HG03439 (cell line): ENCODE results near the gene RASGRP4.
"Not testable (repeated sequence)": the region's sequence is repeated elsewhere in the genome, so short reads cannot be mapped to it uniquely, and the experiment has no call there.

Experiments
- ATAC-seq: cut with Tn5 transposase; IDR thresholded peaks from one replicate; pipeline ENCODE4 v1.9.1; 2021; ENCODE audit warnings: mild to moderate bottlenecking, moderate library complexity; ENCODE audit not compliant: unreplicated experiment

RASGRP4 gene

GRCh38 chr19:38375098-38375493, 50.9 kb downstream of the RASGRP4 start:
- ATAC-seq: no peak

- peak; percentile 91 for ATAC-seq
Observed at GRCh38 chr19:38374332-38375097, 51.5 kb downstream of the RASGRP4 start, which contains the start of gene PSMD8. Gene PSMD8 (plus strand): TSS chr19:38374571. CDS start chr19:38374602, 31 bp downstream.

- ATAC-seq: no peak
Observed at GRCh38 chr19:38373907-38374331, 52.1 kb downstream of the RASGRP4 start.

GRCh38 chr19:38371081-38371480, 54.9 kb downstream of the RASGRP4 start:
- no peak for ATAC-seq

GRCh38 chr19:38370299-38370698, 55.7 kb downstream of the RASGRP4 start:
- no peak for ATAC-seq

GRCh38 chr19:38369584-38369983, 56.4 kb downstream of the RASGRP4 start:
- no peak for ATAC-seq

GRCh38 chr19:38367041-38367440, 59.0 kb downstream of the RASGRP4 start:
- no peak for ATAC-seq

- not testable (repeated sequence) for ATAC-seq
Observed at GRCh38 chr19:38362946-38363688, 62.9 kb downstream of the RASGRP4 start.

GRCh38 chr19:38362076-38362945, 63.7 kb downstream of the RASGRP4 start:
- peak; percentile 45 for ATAC-seq

- peak; percentile 52 for ATAC-seq
Observed at GRCh38 chr19:38361633-38362075, 64.4 kb downstream of the RASGRP4 start.

- no peak for ATAC-seq
Observed at GRCh38 chr19:38360839-38361631, 65.0 kb downstream of the RASGRP4 start.

- no peak for ATAC-seq
Observed at GRCh38 chr19:38360351-38360750, 65.7 kb downstream of the RASGRP4 start.

- ATAC-seq: no peak
Observed at GRCh38 chr19:38359242-38360021, 66.6 kb downstream of the RASGRP4 start.
